ENCODE results near the gene CFDP1.

The CFDP1 gene

GRCh38 chr16:75249441-75249840 lies 183.9 kb downstream of the CFDP1 start:
- TF ChIP-seq CTCF (IDR thresholded peaks at IDR 0.05; ENCODE audit: insufficient read depth, low read depth, low read length, missing control alignments): no peak
- no peak for DNase-seq (ENCODE audit: low read depth)
- no peak overlapping the region for H3K4me3 ChIP-seq (ENCODE audit: low read depth, low read length)

- no peak overlapping the region for H3K4me3 ChIP-seq (ENCODE audit: low read depth, low read length)
- TF ChIP-seq CTCF (IDR thresholded peaks at IDR 0.05; ENCODE audit: insufficient read depth, low read depth, low read length, missing control alignments): no peak
- DNase-seq (ENCODE audit: low read depth): no peak
These were observed 184.5 kb downstream of the CFDP1 start for GRCh38 chr16:75248536-75249380.

- DNase-seq (ENCODE audit: low read depth): no peak
- TF ChIP-seq CTCF (IDR thresholded peaks at IDR 0.05; ENCODE audit: insufficient read depth, low read depth, low read length, missing control alignments): no peak
- no peak overlapping the region for H3K4me3 ChIP-seq (ENCODE audit: low read depth, low read length)
These were observed 185.2 kb downstream of the CFDP1 start for GRCh38 chr16:75248142-75248535.

- H3K4me3 ChIP-seq (ENCODE audit: low read depth, low read length): no peak overlapping the region
These were observed 186.1 kb downstream of the CFDP1 start for GRCh38 chr16:75247249-75247648.

GRCh38 chr16:75246504-75247205 lies 186.6 kb downstream of the CFDP1 start:
- DNase-seq (ENCODE audit: low read depth): no peak
- TF ChIP-seq CTCF (IDR thresholded peaks at IDR 0.05; ENCODE audit: insufficient read depth, low read depth, low read length, missing control alignments): no peak
- H3K4me3 ChIP-seq (ENCODE audit: low read depth, low read length): no peak overlapping the region

More at GRCh38 chr16:75247249-75247648, 186.1 kb downstream of the CFDP1 start:
- TF ChIP-seq CTCF (IDR thresholded peaks at IDR 0.05; ENCODE audit: insufficient read depth, low read depth, low read length, missing control alignments): no peak
- DNase-seq (ENCODE audit: low read depth): no peak

- TF ChIP-seq CTCF (IDR thresholded peaks at IDR 0.05; ENCODE audit: insufficient read depth, low read depth, low read length, missing control alignments): no peak
- H3K4me3 ChIP-seq (ENCODE audit: low read depth, low read length): no peak overlapping the region
- DNase-seq (ENCODE audit: low read depth): peak; percentile 43
These were observed 188.2 kb downstream of the CFDP1 start for GRCh38 chr16:75244844-75245758.
